H4 (cell line): ENCODE results near the gene RFT1. TPM values are rescaled to one million over a fixed set of nuclear protein-coding genes. Genes with fewer than 3 reads are reported as not detected.
"Not testable (repeated sequence)": the region's sequence is repeated elsewhere in the genome, so short reads cannot be mapped to it uniquely, and the experiment has no call there.

ENCODE experiments used
- DNase-seq: peaks from one replicate; pipeline ENCODE4 v3.0.0-alpha.2; 2015; ENCODE audit warnings: low spot score
- total RNA-seq: library from RNA; depleted of rRNA; stranded (reverse); fragments of >200 nt; shearing (Covaris generic); gene quantifications from 2 replicates; pipeline ENCODE4 v1.2.3, GENCODE V29; 2014

Gene RFT1
- total RNA-seq, 1 experiment from 2014 or later, result 16.5 TPM

DNA sequence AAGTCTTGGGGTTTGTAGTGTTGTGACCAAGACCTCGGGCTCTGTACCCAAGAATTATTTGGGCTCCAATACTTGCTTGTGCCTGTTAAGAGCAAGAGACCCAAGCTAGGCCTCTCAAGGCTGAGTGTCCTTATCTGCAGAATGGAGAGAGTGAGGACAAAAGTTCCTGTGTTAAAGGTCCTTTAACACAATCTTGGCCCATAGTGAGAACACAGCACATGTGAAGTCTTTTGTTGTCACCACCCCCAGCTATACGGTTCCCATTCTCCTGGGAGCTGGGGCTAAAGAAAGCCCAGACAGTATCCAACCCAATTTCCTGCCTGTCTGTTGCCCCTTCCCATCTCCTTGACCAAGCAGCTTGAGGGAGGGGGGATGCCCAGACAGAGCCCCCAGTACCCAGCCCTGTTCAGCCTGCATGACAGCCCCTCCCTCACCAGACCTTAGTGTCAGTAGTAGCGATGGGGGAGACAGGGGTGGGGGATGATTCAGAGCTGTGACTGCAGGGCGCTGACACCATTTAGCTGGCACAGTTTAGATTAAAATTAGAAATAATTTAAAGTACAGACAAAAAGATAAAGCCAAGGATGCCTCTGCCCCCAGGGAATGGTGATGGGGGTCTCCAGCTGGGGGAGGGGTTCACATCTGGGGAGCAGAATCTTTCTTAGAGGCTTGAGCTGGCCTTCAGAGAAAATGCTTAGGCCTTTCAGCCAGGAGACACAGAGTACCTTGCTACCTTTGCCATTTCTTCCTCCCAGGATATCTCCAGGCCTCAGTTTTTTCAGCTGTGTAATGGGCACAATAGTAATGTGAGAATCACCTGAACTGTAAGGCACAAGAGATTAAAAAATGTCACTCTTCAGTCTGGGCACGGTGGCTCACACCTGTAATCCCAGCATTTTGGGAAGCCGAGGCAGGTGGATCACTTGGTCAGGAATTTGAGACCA, 33.5 kb upstream of the RFT1 start:
- no peak for DNase-seq

GRCh38 chr3:53162672-53163443, 32.6 kb upstream of the RFT1 start:
- no peak for DNase-seq

GRCh38 chr3:53161820-53162671, 31.8 kb upstream of the RFT1 start:
- no peak for DNase-seq

- no peak for DNase-seq
Measured at GRCh38 chr3:53161450-53161819, 31.2 kb upstream of the RFT1 start.

DNA sequence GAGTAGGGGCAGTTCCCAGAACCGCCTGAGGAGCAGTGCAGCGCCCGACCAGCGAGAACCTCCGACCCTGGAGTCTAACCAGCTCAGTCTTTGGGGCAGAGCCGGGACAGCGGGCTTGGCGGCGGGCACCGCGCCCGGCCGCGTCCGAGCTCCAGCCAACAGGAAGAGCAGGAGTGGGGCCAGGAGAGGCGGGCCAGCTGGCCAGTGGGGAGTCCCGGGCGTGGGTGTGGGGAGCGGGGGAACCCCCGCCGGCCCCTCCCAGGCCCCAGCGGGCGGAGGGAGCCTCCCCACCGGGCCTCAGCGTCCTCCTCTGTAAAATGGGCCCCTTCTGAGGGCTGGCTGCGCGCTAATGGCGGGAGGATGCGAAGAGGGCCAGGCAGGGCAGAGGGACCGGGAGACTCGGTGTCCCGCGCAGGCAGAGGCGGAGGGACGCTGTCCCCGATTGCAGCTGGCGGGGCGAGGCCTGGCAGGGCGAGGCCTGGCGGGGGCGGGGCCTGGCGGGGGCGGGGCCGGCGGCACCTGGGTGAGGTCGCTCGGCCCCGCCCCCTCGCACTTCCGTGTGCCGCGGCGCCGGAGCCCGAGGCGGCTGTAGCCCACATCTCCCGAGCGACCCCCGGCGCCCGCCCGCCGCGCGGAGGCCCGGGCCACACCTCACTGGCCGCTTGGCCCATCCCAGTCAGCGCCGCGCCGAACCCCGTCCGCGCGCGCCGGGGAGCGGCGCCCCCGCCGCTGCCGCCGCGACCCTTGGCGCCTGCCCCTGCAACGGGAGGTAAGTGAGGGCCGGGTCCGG, 30.6 kb upstream of the RFT1 start, which contains the start of gene PRKCD:
PRKCD (plus strand) TSS at position 550 of the 790 bp plus-strand sequence. CDS start 17,214 bp downstream, outside the sequence.
- peak; percentile 54 for DNase-seq

DNA sequence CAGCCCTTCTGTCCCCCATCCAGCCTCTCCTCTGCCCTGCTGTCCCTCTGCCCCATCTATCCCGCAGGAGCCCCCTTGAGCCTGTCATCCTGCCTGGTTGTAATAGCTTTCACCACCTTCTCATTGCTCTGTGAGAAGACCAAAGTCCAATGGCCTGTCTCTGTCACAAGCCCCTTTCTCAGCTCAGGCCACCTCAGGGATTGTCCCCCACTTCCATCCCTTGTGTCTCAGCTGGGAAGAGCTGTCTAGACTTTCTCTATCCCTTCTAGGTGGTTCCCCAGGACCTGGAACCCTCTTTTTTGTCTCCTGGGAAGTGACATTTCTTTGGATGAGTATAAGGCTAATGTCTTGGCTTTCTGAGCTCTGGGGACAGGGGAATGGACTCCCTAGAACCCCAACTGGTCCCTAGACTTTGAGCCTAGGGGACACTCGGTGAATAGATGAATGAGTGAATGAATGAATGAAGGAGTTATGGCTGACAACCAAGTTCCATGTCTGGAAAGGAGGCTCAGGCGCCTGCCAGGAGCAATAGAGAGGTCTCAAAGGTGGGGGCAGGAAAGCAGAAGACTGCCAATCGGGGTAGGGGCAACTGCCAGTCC, 29.9 kb upstream of the RFT1 start:
- no peak for DNase-seq

DNA sequence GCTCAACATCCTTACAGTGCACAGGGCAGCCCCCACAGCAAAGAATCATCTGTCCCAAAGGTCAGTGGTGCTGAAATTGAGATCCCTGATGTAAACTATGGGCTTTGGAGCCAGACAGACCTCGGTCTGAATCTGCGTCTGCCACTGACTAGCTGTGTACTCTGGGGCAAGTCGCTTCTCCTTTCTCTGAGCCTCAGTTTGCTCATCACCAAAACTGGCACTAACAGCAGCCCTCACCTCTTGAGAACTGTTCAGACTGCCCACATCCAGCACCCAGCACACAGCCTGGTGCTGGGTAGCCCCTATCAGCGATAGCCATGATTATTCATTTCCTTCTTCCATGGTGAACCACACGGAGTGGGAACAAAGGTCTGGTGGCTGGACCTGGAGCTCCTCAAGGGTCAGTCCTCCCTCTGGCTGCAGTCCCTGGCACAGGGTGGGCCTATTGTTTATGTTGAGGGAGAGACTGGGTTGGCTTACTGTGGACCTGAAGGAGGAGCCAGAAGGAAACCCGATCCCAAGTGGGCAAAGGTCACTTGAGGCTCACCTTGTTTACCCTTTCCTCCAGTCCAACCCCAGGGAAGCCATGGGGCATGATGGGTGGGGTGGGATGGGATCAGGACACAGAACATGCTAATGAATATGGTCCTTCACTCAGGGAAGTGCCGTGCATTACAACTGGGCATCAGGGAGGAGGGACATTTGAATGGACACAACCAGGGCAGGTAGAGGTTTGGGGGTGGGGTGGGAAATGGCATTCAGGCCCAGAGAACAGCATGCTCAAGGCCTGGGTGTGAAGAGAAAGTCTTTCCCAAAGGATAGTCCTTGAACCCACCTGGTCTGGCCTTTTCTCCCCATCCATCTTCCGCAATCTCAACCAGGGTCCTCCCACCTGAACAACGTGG, 29.2 kb upstream of the RFT1 start:
- no peak for DNase-seq

- DNase-seq, result no peak
Measured at GRCh38 chr3:53158765-53159155, 28.5 kb upstream of the RFT1 start.

- DNase-seq, result no peak
Measured at GRCh38 chr3:53157974-53158580, 27.8 kb upstream of the RFT1 start.

DNA sequence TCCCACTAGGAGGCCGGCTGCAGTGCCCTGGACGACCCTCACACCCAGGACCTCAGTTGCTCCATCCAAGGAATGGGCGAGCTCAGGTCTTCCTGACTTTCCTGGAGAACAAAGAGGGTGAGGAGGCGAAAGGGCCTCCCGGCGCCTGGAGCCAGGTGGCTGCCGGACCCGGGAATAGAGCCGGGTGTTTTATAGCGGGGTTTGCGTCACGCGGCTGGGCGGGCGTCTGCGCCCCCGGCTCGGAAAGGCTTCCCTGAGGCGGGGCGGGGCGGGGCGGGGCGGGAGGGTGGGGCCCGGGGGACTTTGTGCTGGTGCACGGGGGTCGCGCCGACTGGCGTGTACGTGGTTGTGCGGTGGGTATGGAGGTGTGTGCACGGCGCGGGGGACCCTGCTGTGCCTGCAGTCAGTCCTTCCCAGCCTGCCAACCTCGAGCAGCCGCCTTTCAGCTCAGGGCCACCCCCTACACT, 26.2 kb upstream of the RFT1 start:
- no peak for DNase-seq

DNA sequence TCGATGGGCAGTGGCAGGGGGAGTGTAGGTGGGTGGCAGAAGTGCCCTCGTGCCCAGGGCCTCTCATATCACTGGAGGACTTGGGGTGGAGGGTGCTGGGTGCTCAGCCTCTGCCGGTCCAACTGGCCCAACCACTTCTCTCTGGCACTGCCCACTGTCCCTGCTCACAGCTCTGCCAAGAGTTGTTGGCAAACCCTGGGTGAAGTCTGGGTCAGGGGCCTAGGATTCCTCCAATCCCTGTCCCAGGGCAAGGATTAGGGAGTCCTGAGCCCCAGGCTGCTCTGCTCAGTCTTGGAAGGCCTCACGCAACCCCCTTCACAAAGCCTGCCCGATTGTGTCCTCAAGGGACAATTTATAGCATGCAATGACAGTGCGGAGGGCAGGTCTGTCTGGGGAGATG, 25.5 kb upstream of the RFT1 start:
- DNase-seq, result no peak

GRCh38 chr3:53154881-53155285, 24.6 kb upstream of the RFT1 start:
- peak; percentile 33 for DNase-seq

DNA sequence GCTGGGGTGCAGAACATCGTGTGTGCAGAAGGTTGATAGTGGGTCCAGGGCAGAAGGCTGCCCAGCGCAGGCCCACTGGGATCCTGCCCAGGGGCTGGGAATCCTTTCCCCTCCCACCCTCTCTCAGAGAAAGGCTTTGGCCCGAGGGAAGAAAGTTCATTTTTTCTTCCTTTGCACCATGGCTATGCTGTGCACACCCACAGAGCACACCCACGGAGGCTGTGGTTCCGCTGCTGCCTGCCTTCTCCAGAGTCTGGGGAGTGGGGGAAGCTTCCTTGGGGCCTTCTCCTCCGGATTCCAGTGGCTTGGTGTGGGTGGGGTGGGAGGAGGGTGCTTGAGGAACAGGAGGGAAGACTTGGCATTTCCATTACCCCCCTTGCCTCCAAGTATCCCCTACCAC, 23.7 kb upstream of the RFT1 start:
- no peak for DNase-seq

DNA sequence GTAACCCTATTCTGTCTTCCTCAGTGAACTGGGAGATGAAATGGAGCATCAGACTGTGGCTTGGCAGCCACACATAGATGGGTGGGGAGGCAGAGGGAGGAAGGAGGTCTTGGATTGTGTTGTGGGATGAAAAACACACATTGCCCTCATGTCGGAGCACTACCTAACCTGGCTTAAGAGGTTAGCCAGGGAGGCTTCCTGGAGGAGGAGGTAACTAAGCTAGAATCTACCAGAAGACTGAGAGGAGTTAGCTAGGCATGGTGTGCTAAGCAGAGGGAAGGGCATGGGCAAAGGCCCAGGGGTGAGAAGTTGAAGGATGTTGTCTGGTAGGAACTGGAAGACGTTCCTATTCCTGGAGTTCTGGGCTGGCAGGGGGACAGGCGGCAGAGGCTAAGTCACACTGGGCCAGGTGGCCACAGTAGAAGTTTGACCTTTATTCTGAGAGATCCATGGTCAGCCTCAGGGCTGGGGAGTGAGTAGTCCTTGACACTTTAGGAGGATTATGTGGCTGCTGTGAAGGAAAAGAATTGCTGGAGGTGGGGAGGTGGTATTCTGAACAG, 23.1 kb upstream of the RFT1 start:
- DNase-seq, result no peak

DNA sequence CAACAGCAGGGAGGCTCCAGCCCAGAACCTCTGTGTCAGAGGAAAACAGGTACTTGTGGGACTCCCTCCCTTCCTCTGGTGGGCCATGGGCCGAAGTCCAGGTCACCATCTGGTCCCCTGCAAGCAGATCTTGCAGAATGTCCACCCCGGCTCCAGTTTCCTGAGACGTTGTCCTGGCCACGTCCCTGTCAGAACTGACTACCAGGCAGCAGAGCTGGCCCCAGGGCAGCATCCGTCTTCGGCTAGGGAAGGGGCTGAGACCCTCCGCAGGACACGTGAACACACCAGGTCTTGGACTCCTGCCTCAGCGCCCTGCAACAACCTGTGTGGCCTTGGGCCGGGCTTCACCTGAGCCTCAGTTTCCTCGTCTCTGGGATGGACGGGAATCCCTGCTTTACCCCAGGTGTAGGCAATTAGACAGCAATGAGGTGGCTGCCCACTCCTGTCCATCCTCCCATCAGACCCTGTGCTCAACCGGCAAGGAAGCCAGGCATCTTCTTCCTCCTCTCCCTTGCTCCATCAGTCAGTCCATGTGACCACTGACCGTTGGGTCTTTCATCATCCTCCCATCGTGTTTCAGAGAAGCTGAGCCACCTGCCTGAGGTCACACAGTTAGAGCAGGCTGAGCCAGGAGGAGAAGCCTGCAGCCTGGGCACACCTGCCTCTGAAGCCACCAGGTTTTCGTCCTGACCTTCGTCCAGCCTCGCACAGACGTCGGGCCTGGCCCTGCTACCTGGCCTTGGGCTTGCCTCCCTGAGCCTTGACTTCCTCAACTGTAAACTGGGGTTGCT, 21.8 kb upstream of the RFT1 start:
- DNase-seq, result no peak

GRCh38 chr3:53151465-53151864, 21.2 kb upstream of the RFT1 start:
- DNase-seq, result no peak

DNA sequence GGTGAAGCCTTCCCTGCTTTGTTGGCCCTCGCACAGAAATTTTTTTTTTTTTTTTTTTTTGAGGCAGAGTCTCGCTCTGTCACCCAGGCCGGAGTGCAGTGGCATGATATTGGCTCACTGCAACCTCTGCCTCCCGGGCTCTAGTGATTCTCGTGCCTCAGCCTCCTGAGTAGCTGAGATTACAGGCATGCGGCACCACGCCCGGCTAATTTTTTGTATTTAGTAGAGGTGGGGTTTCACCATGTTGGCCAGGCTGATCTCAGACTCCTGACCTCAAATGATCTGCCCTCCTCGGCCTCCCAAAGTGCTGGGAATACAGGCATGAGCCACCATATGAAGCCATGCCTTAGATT, 20.8 kb upstream of the RFT1 start:
- DNase-seq, result not testable (repeated sequence)
